ENCODE results near the gene FBXO24. TPM values are rescaled to one million over a fixed set of nuclear protein-coding genes. Genes with fewer than 3 reads are reported as not detected.
A peak's percentile ranks its signal among the peaks of the same experiment; 100 is the strongest.

The FBXO24 gene
- total and polyA plus RNA-seq, 9 of the 15 experiments (the other 6 are each of a cell fraction or from before 2014, with no cell fraction given) = 0.17 to 0.95 (median 0.50) TPM

GRCh38 chr7:100580466-100581283, 5.5 kb upstream of the FBXO24 start (continued):
- TF ChIP-seq ZBTB5 (IDR thresholded peaks at IDR 0.05) (peak; percentile 64), THAP12 (CRISPR knock-in tag; IDR thresholded peaks at IDR 0.05) (no peak), HLTF (IDR thresholded peaks at IDR 0.05) (peak; percentile 74; the same call in 1 of the 2 replicates), TAF9B (IDR thresholded peaks at IDR 0.05; ENCODE audit: partially characterized antibody) (no peak), THRB (CRISPR knock-in tag; conservative IDR thresholded peaks at IDR 0.05) (peak; percentile 85; the same call in 1 of the 2 replicates), DPF2 (IDR thresholded peaks at IDR 0.05) (no peak; the same call in 1 of the 2 replicates), HDAC1 (IDR thresholded peaks at IDR 0.05) (peak in 1 of 2 experiments; percentile 75; a peak in 2 of 4 replicates), EHMT2 (IDR thresholded peaks at IDR 0.05) (peak; percentile 61), ZBTB17 (CRISPR knock-in tag; IDR thresholded peaks at IDR 0.05) (no peak), ZBTB26 (CRISPR knock-in tag; IDR thresholded peaks at IDR 0.05) (peak; percentile 84), NCOA4 (IDR thresholded peaks at IDR 0.05; ENCODE audit: partially characterized antibody) (peak; percentile 86), FOXP1 (CRISPR knock-in tag; IDR thresholded peaks at IDR 0.05) (0 out of 2 replicates have a peak, but pooled peaks have one; percentile 58), ZC3H8 (IDR thresholded peaks at IDR 0.05) (peak; percentile 85; the same call in 1 of the 2 replicates), ARID2 (IDR thresholded peaks at IDR 0.05) (0 out of 2 replicates have a peak, but pooled peaks have one; percentile 19), HNRNPH1 (optimal IDR thresholded peaks at IDR 0.05; ENCODE audit: low read depth, low read length) (no peak), NFIC (IDR thresholded peaks at IDR 0.05) (peak; percentile 43; the same call in 1 of the 2 replicates), ZNF395 (CRISPR knock-in tag; IDR thresholded peaks at IDR 0.05) (no peak), SREBF1 (IDR thresholded peaks at IDR 0.05; ENCODE audit: borderline replicate concordance, low read depth, low read length) (no peak), FOXK2 (conservative IDR thresholded peaks at IDR 0.05 in 1 of 2, IDR thresholded peaks at IDR 0.05 in 1 of 2; ENCODE audit: low read depth in 2 of 2) (peak; percentile 40 to 52; a peak in 2 of 4 replicates), CSDE1 (IDR thresholded peaks at IDR 0.05) (0 out of 4 replicates have a peak, but pooled peaks of 1 of the 2 experiments have one; percentile 63), SMARCA5 (IDR thresholded peaks at IDR 0.05) (peak; percentile 73; the same call in 1 of the 2 replicates)
